ENCODE results near the gene RPUSD3.

RPUSD3 gene

GRCh38 chr3:9831253-9831652 is 12.6 kb downstream of the RPUSD3 start:
- no peak for DNase-seq
- Mint-ChIP-seq H3K4me3 (no peak overlapping the region), H3K9me3 (no peaks in the 10 kb centered on the region), H3K27me3 (no peaks in the 10 kb centered on the region), H3K27ac (peak overlapping the region; percentile 48), H3K36me3 (ENCODE audit: low read depth) (peaks cover 81% of the 10 kb centered on the region), H3K4me1 (ENCODE audit: low read depth) (peaks cover 6% of the 10 kb centered on the region)

DNA sequence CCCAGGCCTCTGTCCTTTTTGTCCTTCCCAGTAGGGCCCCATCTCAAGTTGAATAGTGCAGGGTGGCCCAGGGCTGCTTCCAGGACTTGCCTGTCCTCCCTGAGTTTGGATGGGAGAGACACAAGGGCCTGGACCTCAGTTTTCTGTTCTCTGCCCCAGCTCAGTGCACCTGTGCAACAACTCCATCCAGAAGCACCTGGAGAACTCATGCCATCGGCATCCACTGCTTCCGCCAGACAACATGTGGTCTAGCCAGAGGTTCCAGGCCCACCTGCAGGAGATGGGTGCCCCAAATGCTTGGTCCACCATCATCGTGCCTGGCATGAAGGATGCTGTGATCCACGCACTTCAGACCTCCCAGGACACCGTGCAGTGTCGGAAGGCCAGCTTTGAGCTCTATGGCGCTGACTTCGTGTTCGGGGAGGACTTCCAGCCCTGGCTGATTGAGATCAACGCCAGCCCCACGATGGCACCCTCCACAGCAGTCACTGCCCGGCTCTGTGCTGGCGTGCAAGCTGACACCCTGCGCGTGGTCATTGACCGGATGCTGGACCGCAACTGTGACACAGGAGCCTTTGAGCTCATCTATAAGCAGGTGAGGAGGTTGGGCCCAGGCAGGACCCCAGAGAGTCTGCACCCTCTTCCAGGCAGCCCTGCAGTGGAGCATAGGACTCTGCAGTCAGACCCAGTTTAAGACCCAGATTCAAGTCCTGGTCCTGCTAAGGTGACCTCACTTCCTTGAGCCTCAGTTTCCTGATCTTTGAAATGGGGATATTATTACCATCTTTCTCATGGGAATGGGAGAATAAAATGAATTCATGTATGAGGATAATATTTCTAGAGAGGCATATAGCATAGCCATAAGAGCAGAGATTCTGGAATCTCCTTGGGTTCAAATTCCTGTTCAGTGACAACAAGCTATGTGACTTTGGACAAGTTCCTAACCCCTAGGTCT is 14.7 kb downstream of the RPUSD3 start:
- Mint-ChIP-seq H3K27me3 (no peaks in the 10 kb centered on the region), H3K4me1 (ENCODE audit: low read depth) (peaks cover 6% of the 10 kb centered on the region), H3K36me3 (ENCODE audit: low read depth) (peaks cover 59% of the 10 kb centered on the region), H3K4me3 (no peak overlapping the region), H3K9me3 (no peaks in the 10 kb centered on the region), H3K27ac (no peak overlapping the region)
- no peak for DNase-seq

DNA sequence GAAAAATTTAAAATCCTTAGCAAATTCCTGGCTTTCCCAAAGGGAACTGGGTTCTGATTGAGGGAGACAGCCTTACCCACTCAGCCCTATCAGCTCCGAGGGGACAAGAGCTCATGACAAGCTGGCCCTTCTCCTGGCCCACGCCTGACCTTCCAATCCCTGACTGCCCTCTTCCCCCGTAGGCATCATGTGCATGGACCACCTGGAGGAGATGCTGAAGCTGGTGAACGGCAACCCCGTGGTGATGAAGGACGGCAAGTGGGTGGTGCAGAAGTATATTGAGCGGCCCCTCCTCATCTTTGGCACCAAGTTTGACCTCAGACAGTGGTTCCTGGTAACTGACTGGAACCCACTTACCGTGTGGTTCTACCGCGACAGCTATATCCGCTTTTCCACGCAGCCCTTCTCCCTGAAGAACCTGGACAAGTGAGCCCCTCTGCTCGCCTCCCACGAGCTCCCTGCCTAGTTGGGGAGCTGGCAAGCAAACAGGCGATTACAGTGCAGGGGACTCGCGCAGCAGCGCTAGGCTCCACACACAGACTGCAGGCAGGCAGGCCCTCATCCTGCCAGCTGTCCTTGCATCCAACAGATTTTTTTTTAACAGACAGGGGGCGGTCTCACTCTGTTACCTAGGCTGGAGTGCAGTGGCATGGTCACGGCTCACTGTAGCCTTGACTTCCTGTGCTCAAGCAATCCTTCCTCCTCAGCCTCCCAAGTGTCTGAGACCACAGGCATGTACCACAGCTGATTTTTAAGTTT is 16.8 kb downstream of the RPUSD3 start:
- H3K4me3 Mint-ChIP-seq, result no peak overlapping the region
- H3K9me3 Mint-ChIP-seq, result no peaks in the 10 kb centered on the region
- H3K36me3 Mint-ChIP-seq (ENCODE audit: low read depth), result peaks cover 41% of the 10 kb centered on the region
- no peak for DNase-seq
- no peaks in the 10 kb centered on the region for H3K27me3 Mint-ChIP-seq
- peaks cover 6% of the 10 kb centered on the region for H3K4me1 Mint-ChIP-seq (ENCODE audit: low read depth)
- H3K27ac Mint-ChIP-seq, result peak overlapping the region; percentile 4

GRCh38 chr3:9825451-9826040 is 18.3 kb downstream of the RPUSD3 start:
- Mint-ChIP-seq H3K4me3 (no peak overlapping the region), H3K27me3 (no peaks in the 10 kb centered on the region), H3K36me3 (ENCODE audit: low read depth) (peaks cover 34% of the 10 kb centered on the region), H3K9me3 (no peaks in the 10 kb centered on the region), H3K27ac (no peak overlapping the region), H3K4me1 (ENCODE audit: low read depth) (no peaks in the 10 kb centered on the region)
- no peak for DNase-seq

GRCh38 chr3:9820946-9821345 is 22.9 kb downstream of the RPUSD3 start:
- Mint-ChIP-seq H3K27me3 (no peaks in the 10 kb centered on the region), H3K36me3 (ENCODE audit: low read depth) (peaks cover 14% of the 10 kb centered on the region), H3K27ac (no peak overlapping the region), H3K4me1 (ENCODE audit: low read depth) (no peaks in the 10 kb centered on the region), H3K4me3 (no peak overlapping the region), H3K9me3 (no peaks in the 10 kb centered on the region)
- DNase-seq, result no peak

DNA sequence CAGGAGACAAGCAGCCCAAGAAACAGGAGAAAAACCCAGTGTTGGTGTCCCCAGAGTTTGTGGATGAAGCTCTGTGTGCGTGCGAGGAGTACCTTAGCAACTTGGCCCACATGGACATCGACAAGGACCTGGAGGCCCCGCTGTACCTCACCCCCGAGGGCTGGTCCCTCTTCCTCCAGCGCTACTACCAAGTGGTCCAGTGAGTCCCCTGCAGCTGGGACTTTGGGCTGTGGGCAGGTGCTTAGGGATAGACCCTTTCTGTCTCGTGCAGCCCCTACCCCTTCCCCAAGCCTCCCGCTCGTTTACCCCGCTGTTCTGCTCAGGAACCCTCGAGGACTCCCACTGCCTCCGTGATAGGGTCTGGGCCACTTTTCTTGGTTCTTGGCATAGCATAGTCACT is 23.3 kb downstream of the RPUSD3 start:
- Mint-ChIP-seq H3K36me3 (ENCODE audit: low read depth) (peaks cover 16% of the 10 kb centered on the region), H3K9me3 (no peaks in the 10 kb centered on the region), H3K4me1 (ENCODE audit: low read depth) (no peaks in the 10 kb centered on the region), H3K4me3 (no peak overlapping the region), H3K27ac (no peak overlapping the region), H3K27me3 (no peaks in the 10 kb centered on the region)
- no peak for DNase-seq

DNA sequence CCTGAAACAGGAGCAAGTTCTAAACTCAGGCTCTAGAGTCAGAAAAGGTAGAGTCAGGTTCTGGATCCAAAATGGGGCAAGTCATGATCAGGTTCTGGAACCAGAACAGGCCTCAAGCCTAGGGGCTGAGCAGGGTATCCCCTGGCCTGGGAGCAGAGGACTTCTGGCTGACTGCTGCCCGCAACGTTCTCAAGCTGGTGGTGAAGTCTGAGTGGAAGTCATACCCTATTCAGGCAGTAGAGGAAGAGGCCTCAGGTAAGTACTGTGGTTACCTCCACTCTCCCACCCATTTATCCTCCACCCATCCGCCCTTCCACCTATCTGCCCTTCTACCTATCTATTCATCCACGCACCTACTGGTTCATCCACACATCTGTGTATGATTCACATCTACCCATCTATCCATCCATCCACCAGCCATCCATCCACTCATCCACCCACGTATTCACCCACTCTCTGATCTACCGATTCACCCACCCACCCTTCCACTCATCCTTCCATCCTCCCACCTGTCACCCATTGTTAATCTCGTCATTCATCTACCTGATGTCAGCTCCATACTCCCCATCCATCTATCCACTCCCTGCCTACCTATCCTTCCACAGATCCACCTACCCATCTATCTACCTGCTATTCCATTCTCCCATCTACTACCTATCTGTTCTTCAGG is 25.0 kb downstream of the RPUSD3 start:
- H3K27ac Mint-ChIP-seq, result no peak overlapping the region
- no peak for DNase-seq

GRCh38 chr3:9817436-9817835 is 26.4 kb downstream of the RPUSD3 start:
- no peak overlapping the region for H3K4me3 Mint-ChIP-seq
- H3K4me1 Mint-ChIP-seq (ENCODE audit: low read depth), result no peaks in the 10 kb centered on the region
- H3K27me3 Mint-ChIP-seq, result no peaks in the 10 kb centered on the region
- DNase-seq, result no peak
- H3K36me3 Mint-ChIP-seq (ENCODE audit: low read depth), result peaks cover 31% of the 10 kb centered on the region
- no peak overlapping the region for H3K27ac Mint-ChIP-seq
- H3K9me3 Mint-ChIP-seq, result no peaks in the 10 kb centered on the region

More for the DNA sequence above, 25.0 kb downstream of the RPUSD3 start:
- H3K36me3 Mint-ChIP-seq (ENCODE audit: low read depth), result peaks cover 19% of the 10 kb centered on the region
- no peaks in the 10 kb centered on the region for H3K4me1 Mint-ChIP-seq (ENCODE audit: low read depth)
- no peaks in the 10 kb centered on the region for H3K9me3 Mint-ChIP-seq
- no peak overlapping the region for H3K4me3 Mint-ChIP-seq
- H3K27me3 Mint-ChIP-seq, result no peaks in the 10 kb centered on the region

GRCh38 chr3:9815986-9816385 is 27.8 kb downstream of the RPUSD3 start:
- DNase-seq, result no peak
- Mint-ChIP-seq H3K36me3 (ENCODE audit: low read depth) (peaks cover 37% of the 10 kb centered on the region), H3K27ac (no peak overlapping the region), H3K4me3 (no peak overlapping the region), H3K9me3 (no peaks in the 10 kb centered on the region), H3K4me1 (ENCODE audit: low read depth) (peaks cover 2% of the 10 kb centered on the region), H3K27me3 (no peaks in the 10 kb centered on the region)

GRCh38 chr3:9812870-9813483 is 30.8 kb downstream of the RPUSD3 start:
- peak overlapping the region; percentile 26 for H3K27ac Mint-ChIP-seq
- peaks cover 26% of the 10 kb centered on the region for H3K4me1 Mint-ChIP-seq (ENCODE audit: low read depth)
- peaks cover 54% of the 10 kb centered on the region for H3K36me3 Mint-ChIP-seq (ENCODE audit: low read depth)
- DNase-seq, result no peak
- no peaks in the 10 kb centered on the region for H3K9me3 Mint-ChIP-seq
- no peak overlapping the region for H3K4me3 Mint-ChIP-seq
- no peaks in the 10 kb centered on the region for H3K27me3 Mint-ChIP-seq

GRCh38 chr3:9810846-9811245 is 33.0 kb downstream of the RPUSD3 start:
- Mint-ChIP-seq H3K36me3 (ENCODE audit: low read depth) (peaks cover 68% of the 10 kb centered on the region), H3K27ac (peak overlapping the region; percentile 75), H3K4me3 (peak overlapping the region; percentile 39), H3K27me3 (no peaks in the 10 kb centered on the region), H3K9me3 (no peaks in the 10 kb centered on the region), H3K4me1 (ENCODE audit: low read depth) (peaks cover 41% of the 10 kb centered on the region)
- no peak for DNase-seq

- Mint-ChIP-seq H3K9me3 (no peaks in the 10 kb centered on the region), H3K4me3 (peak overlapping the region; percentile 39), H3K27ac (peak overlapping the region; percentile 75), H3K27me3 (no peaks in the 10 kb centered on the region), H3K4me1 (ENCODE audit: low read depth) (peaks cover 41% of the 10 kb centered on the region), H3K36me3 (ENCODE audit: low read depth) (peaks cover 72% of the 10 kb centered on the region)
- DNase-seq, result no peak
These were observed 33.4 kb downstream of the RPUSD3 start for GRCh38 chr3:9810433-9810770.

DNA sequence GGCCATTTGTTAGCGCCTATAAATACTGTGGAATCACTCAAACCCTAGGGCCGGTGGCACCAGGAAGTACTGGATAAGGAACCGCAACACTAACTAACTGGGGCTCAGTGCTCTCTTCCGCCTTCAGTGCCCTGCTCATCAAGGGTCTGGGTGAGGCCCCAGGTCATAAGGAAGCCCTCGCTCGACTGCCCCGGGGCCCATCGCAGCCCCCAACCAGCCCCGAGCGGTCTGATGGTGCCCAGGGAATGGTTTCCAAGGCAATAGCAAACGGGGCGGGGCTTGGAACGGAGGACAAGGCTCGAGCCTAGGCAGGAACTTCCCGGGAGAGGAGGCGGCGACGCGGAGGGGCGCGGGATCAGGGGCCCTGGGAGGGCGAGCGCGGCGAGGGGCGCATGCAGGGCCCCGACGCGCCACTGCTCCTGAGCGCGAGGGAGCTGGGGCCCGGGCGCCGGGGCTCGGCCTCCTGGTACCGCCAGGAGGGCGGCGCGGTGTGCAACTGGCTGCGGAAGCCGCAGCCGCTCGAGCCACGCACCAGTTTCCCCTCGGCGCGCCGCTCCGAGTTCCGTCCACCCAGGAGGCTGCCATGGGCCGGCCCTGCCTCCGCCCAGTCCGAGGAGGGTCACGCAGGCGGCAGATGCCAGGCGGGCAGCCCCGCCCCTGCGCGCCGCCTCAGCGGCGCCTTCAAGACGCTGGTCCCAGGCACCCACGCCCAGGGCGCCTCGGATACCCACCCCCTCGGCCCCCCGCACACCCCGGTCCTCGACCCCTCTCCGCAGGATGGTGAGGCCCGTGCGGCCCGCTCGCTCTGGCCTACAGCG is 34.0 kb downstream of the RPUSD3 start, which contains the start of gene TTLL3:
TTLL3 (plus strand) TSS at position 648 of the 818 bp plus-strand sequence. CDS start 400 bp downstream, outside the sequence.
- Mint-ChIP-seq H3K27me3 (no peaks in the 10 kb centered on the region), H3K36me3 (ENCODE audit: low read depth) (peaks cover 78% of the 10 kb centered on the region), H3K27ac (peak within 1 kb of the TSS; percentile 94), H3K9me3 (no peaks in the 10 kb centered on the region), H3K4me3 (peak within 1 kb of the TSS; percentile 80), H3K4me1 (ENCODE audit: low read depth) (peaks cover 41% of the 10 kb centered on the region)
- DNase-seq, result peak; percentile 73
